22Rv1 (cell line): ENCODE results near the gene LRRC46.

Experiments used
- H3K27ac ChIP-seq: fragments of 450-650 bp; 2 replicates; pipeline ENCODE4 v1.5.1; 2017
- CTCF ChIP-seq: fragments of 450-650 bp; IDR thresholded peaks from 2 replicates; pipeline ENCODE4 v1.5.1; 2017; ENCODE audit warnings: mild to moderate bottlenecking
- ZFX ChIP-seq: fragments of 450-650 bp; IDR thresholded peaks from 2 replicates; pipeline ENCODE4 v1.6.1; 2017; ENCODE audit warnings: antibody characterized with exemption, borderline replicate concordance

LRRC46 gene

GRCh38 chr17:47831003-47831933, at the start of gene LRRC46, which contains the start of gene MRPL10:
TSS of gene LRRC46 (plus strand) at chr17:47831670. CDS start at chr17:47831990, 320 bp downstream.
TSS of gene MRPL10 (minus strand) at chr17:47831541. CDS start at chr17:47831511, 30 bp downstream.
- peak within 1 kb of the TSS; percentile 73 for H3K27ac ChIP-seq
- TF ChIP-seq CTCF (peak; percentile 68), ZFX (no peak)

GRCh38 chr17:47785538-47786123, 45.8 kb upstream of the LRRC46 start:
- no peak for TF ChIP-seq CTCF
- TF ChIP-seq ZFX, result no peak
- H3K27ac ChIP-seq, result no peak overlapping the region

GRCh38 chr17:47789611-47790561, 41.6 kb upstream of the LRRC46 start:
- TF ChIP-seq ZFX (no peak), CTCF (peak; percentile 83)
- H3K27ac ChIP-seq, result no peak overlapping the region

GRCh38 chr17:47791025-47791424, 40.4 kb upstream of the LRRC46 start:
- H3K27ac ChIP-seq, result no peak overlapping the region
- no peak for TF ChIP-seq ZFX
- TF ChIP-seq CTCF, result no peak

- TF ChIP-seq ZFX, result no peak
- no peak for TF ChIP-seq CTCF
- H3K27ac ChIP-seq, result no peak overlapping the region
Measured at GRCh38 chr17:47792457-47792856, 39.0 kb upstream of the LRRC46 start.

- no peak overlapping the region for H3K27ac ChIP-seq
- TF ChIP-seq ZFX (no peak), CTCF (no peak)
Measured at GRCh38 chr17:47792979-47793378, 38.5 kb upstream of the LRRC46 start.
